Activated naive CD8-positive, alpha-beta T cell treated with anti-CD3 and anti-CD28 coated beads, Interleukin-2, amount 10 ng/mL, durations not matched to agents 7 days and 5 days (primary cell): ENCODE data around the gene KCNC4. TPM values are rescaled to one million over a fixed set of nuclear protein-coding genes. Genes with fewer than 3 reads are reported as not detected.

ENCODE experiments used
- ATAC-seq: fragments of 150-1000 bp; cut with Tn5 transposase; one replicate; pipeline ENCODE4 v1.10.0; 2021; ENCODE audit warnings: low read depth, moderate library complexity
- POLR2A ChIA-PET: fragments of 350-600 bp; sonication (Branson Sonifier 250); formaldehyde crosslinking; loops from one replicate; lab custom pipeline; 2021; ENCODE audit warnings: antibody characterized with exemption; lab: Charles Lee
- DNase-seq: peaks from one replicate; pipeline ENCODE4 v3.0.0; 2021
- H3K27ac Mint-ChIP-seq: one replicate; pipeline ENCODE4 v1.8.0; 2022; ENCODE audit warnings: mild to moderate bottlenecking, mixed read lengths
- H3K27me3 Mint-ChIP-seq: one replicate; pipeline ENCODE4 v1.8.0; 2022; ENCODE audit warnings: mild to moderate bottlenecking, moderate library complexity, mixed read lengths
- H3K36me3 Mint-ChIP-seq: one replicate; pipeline ENCODE4 v1.8.0; 2021; ENCODE audit warnings: mild to moderate bottlenecking, mixed read lengths
- H3K4me1 Mint-ChIP-seq: one replicate; pipeline ENCODE4 v1.8.0; 2021; ENCODE audit warnings: mixed read lengths
- H3K4me3 Mint-ChIP-seq: one replicate; pipeline ENCODE4 v1.8.0; 2022; ENCODE audit warnings: mild to moderate bottlenecking, moderate library complexity, mixed read lengths
- H3K9me3 Mint-ChIP-seq: one replicate; pipeline ENCODE4 v1.8.0; 2021; ENCODE audit warnings: mixed read lengths
- total RNA-seq, 2 experiments: library from RNA; stranded (reverse); gene quantifications; one replicate each; pipeline ENCODE4 v1.2.3, GENCODE V29; 2021

KCNC4 gene
- total RNA-seq, 2 experiments from 2014 or later = 8.9 to 9.0 TPM

- H3K9me3 Mint-ChIP-seq = no peaks in the 10 kb centered on the region
- no peaks in the 10 kb centered on the region for H3K4me1 Mint-ChIP-seq
- H3K27ac Mint-ChIP-seq = no peak overlapping the region
- ATAC-seq (no peak), DNase-seq (no peak)
- H3K4me3 Mint-ChIP-seq = no peak overlapping the region
- H3K36me3 Mint-ChIP-seq = no peaks in the 10 kb centered on the region
- POLR2A ChIA-PET = no interaction called here
- H3K27me3 Mint-ChIP-seq = no peaks in the 10 kb centered on the region
Measured at GRCh38 chr1:110176299-110176956, 33.7 kb upstream of the KCNC4 start.

GRCh38 chr1:110177775-110178174 is 32.3 kb upstream of the KCNC4 start:
- Mint-ChIP-seq H3K27ac (no peak overlapping the region), H3K36me3 (no peaks in the 10 kb centered on the region), H3K27me3 (no peaks in the 10 kb centered on the region), H3K4me3 (no peak overlapping the region), H3K4me1 (no peaks in the 10 kb centered on the region), H3K9me3 (no peaks in the 10 kb centered on the region)
- ATAC-seq = no peak
- DNase-seq = no peak
- POLR2A ChIA-PET = no interaction called here

DNA sequence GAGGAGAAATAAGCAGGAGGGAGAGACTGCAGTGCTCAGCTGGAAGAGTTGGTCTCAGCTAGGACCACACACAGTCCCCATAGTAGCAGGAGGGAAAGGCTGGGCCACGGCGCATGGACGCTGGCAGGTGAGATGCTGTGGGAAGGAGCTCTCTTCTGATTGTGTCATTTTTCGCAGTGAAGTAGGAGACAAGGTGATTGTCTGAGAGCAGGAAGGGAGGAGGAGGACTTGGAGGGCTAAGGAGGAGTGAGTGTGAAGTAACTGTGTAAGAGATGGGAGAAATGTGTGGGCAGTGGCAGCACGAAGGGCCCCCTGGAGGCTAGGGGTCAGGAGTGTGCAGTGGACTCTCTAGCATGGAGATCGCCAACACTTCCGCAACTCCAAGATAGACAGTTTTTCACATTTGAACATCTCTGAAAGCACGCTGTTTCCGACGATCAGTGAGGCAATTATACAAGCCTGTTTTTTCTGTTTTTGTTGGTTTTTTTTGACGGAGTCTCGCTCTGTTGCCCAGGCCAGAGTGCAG is 26.4 kb upstream of the KCNC4 start:
- ATAC-seq (no peak), DNase-seq (no peak)
- Mint-ChIP-seq H3K9me3 (no peaks in the 10 kb centered on the region), H3K27ac (no peak overlapping the region), H3K4me1 (no peaks in the 10 kb centered on the region), H3K4me3 (no peak overlapping the region), H3K36me3 (no peaks in the 10 kb centered on the region), H3K27me3 (peaks cover 13% of the 10 kb centered on the region)
- POLR2A ChIA-PET = no interaction called here

DNA sequence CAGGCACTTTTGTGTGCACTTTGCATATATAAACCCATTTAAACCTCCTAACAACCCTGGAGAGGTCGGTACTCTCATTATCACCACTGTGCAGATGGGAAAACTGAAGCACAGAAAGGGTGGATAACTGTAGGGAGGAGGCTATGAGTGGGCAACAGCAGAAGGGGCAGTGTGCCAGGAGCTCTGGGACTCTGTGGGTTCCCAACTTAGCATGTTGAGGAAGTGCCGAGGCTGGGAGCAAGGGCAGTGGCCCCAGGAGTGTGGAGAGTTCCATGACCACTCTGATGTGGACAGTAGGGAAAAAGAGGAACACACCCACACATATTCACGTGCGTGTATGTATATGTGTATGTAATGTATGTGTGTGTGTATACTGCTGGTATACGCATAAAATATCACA is 25.7 kb upstream of the KCNC4 start:
- H3K27ac Mint-ChIP-seq = no peak overlapping the region
- H3K27me3 Mint-ChIP-seq = peaks cover 16% of the 10 kb centered on the region
- H3K36me3 Mint-ChIP-seq = no peaks in the 10 kb centered on the region
- no peak overlapping the region for H3K4me3 Mint-ChIP-seq
- no peak for ATAC-seq
- no peaks in the 10 kb centered on the region for H3K9me3 Mint-ChIP-seq
- POLR2A ChIA-PET = no interaction called here
- DNase-seq = no peak
- no peaks in the 10 kb centered on the region for H3K4me1 Mint-ChIP-seq

- no peaks in the 10 kb centered on the region for H3K4me1 Mint-ChIP-seq
- H3K36me3 Mint-ChIP-seq = no peaks in the 10 kb centered on the region
- H3K4me3 Mint-ChIP-seq = no peak overlapping the region
- H3K9me3 Mint-ChIP-seq = no peaks in the 10 kb centered on the region
- no peak overlapping the region for H3K27ac Mint-ChIP-seq
- DNase-seq = no peak
- H3K27me3 Mint-ChIP-seq = peaks cover 18% of the 10 kb centered on the region
- POLR2A ChIA-PET = no interaction called here
- ATAC-seq = no peak
Measured at GRCh38 chr1:110185181-110185580, 24.9 kb upstream of the KCNC4 start.

DNA sequence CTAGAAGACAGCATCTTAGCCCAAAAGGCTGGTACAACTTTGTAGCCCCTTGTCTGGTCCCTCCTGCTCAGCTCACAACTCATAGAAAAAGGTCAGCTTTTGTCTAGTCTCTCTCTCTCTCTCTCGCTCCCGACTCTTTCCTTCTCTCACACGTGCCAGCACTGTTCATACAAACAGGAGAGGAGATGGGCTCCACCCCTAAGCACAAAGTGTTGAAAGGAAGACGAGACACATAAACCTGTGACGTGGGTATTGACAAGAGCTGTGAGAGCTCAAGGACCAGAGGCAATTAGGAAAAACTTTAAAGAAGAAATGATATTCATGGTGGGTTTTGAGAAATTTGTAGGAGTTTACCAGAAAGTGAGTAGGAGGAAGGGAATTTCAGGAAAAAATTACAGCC is 23.6 kb upstream of the KCNC4 start:
- Mint-ChIP-seq H3K27ac (no peak overlapping the region), H3K27me3 (peaks cover 18% of the 10 kb centered on the region), H3K4me1 (no peaks in the 10 kb centered on the region), H3K4me3 (no peak overlapping the region), H3K36me3 (no peaks in the 10 kb centered on the region), H3K9me3 (no peaks in the 10 kb centered on the region)
- DNase-seq (no peak), ATAC-seq (no peak)
- POLR2A ChIA-PET = no interaction called here

- ATAC-seq = no peak
- Mint-ChIP-seq H3K4me3 (no peak overlapping the region), H3K36me3 (no peaks in the 10 kb centered on the region), H3K27ac (no peak overlapping the region), H3K4me1 (no peaks in the 10 kb centered on the region), H3K9me3 (no peaks in the 10 kb centered on the region), H3K27me3 (peaks cover 18% of the 10 kb centered on the region)
- POLR2A ChIA-PET = no interaction called here
- no peak for DNase-seq
Measured at GRCh38 chr1:110187139-110187890, 22.8 kb upstream of the KCNC4 start.

DNA sequence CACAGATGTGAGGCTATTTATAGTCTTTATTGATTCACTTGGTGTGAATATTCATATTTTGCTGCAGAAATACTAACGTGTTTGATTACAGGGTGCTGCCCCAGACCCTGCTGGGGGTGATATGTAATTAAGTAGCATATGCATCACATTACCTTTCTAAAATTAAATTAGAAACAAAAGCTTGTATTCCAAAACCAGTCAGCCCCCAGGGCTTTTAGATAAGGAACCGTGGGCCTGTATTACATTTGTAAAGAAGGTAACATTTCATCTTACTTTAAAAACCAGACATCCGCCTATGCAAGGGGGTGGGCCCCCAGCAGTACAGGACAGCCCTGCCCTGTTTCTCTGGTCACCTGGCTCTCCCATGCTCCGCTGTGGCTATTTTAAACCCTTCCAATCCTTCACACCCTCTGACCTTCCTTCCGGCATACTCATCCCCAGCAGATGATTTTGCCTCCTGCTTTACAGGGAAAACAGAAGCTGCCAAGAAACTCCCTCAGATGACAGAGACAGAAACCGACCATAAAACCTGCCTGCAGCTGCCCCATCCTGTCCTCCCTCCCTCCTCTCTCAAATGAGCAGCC is 22.0 kb upstream of the KCNC4 start:
- no peak overlapping the region for H3K27ac Mint-ChIP-seq
- no peaks in the 10 kb centered on the region for H3K4me1 Mint-ChIP-seq
- no peaks in the 10 kb centered on the region for H3K36me3 Mint-ChIP-seq
- no peaks in the 10 kb centered on the region for H3K9me3 Mint-ChIP-seq
- H3K4me3 Mint-ChIP-seq = no peak overlapping the region
- DNase-seq (no peak), ATAC-seq (no peak)
- H3K27me3 Mint-ChIP-seq = peaks cover 18% of the 10 kb centered on the region
- POLR2A ChIA-PET = interaction anchor here (0.7 kb wide), 1 partner anchor 32 kb away, joined by 4 read pairs; no protein-coding TSS in a partner anchor

- POLR2A ChIA-PET = no interaction called here
- Mint-ChIP-seq H3K9me3 (no peaks in the 10 kb centered on the region), H3K27ac (no peak overlapping the region), H3K36me3 (no peaks in the 10 kb centered on the region), H3K4me1 (no peaks in the 10 kb centered on the region), H3K4me3 (no peak overlapping the region), H3K27me3 (peaks cover 18% of the 10 kb centered on the region)
- DNase-seq = no peak
- no peak for ATAC-seq
Measured at GRCh38 chr1:110189181-110189580, 20.9 kb upstream of the KCNC4 start.

GRCh38 chr1:110190282-110190929 is 19.7 kb upstream of the KCNC4 start:
- no peak for ATAC-seq
- DNase-seq = no peak
- H3K9me3 Mint-ChIP-seq = no peaks in the 10 kb centered on the region
- no peaks in the 10 kb centered on the region for H3K4me1 Mint-ChIP-seq
- H3K27me3 Mint-ChIP-seq = peaks cover 18% of the 10 kb centered on the region
- no peaks in the 10 kb centered on the region for H3K36me3 Mint-ChIP-seq
- no peak overlapping the region for H3K27ac Mint-ChIP-seq
- no peak overlapping the region for H3K4me3 Mint-ChIP-seq
- POLR2A ChIA-PET = no interaction called here

GRCh38 chr1:110192541-110192940 is 17.6 kb upstream of the KCNC4 start:
- POLR2A ChIA-PET = no interaction called here
- ATAC-seq = no peak
- Mint-ChIP-seq H3K27me3 (peaks cover 10% of the 10 kb centered on the region), H3K27ac (no peak overlapping the region), H3K36me3 (no peaks in the 10 kb centered on the region), H3K4me1 (peaks cover 2% of the 10 kb centered on the region), H3K9me3 (no peaks in the 10 kb centered on the region), H3K4me3 (no peak overlapping the region)
- no peak for DNase-seq

- Mint-ChIP-seq H3K36me3 (no peaks in the 10 kb centered on the region), H3K27me3 (no peaks in the 10 kb centered on the region), H3K9me3 (no peaks in the 10 kb centered on the region), H3K27ac (no peak overlapping the region), H3K4me3 (no peak overlapping the region), H3K4me1 (peaks cover 2% of the 10 kb centered on the region)
- POLR2A ChIA-PET = no interaction called here
- DNase-seq (no peak), ATAC-seq (no peak)
Measured at GRCh38 chr1:110195196-110195595, 14.9 kb upstream of the KCNC4 start.
